Keratinocyte (primary cell): ENCODE data around the gene TPO.

Source experiments
- EZH2 ChIP-seq: IDR thresholded peaks from one replicate; pipeline ENCODE4 v1.6.1; 2012; ENCODE audit warnings: inconsistent platforms, mild to moderate bottlenecking, low read length, moderate library complexity
- TF ChIP-seq, protein P1 (sequence below), 3 experiments: IDR thresholded peaks in 1 of 3; conservative IDR thresholded peaks in 1 of 3; optimal IDR thresholded peaks in 1 of 3; 2 replicates in 2 of 3; 3 replicates in 1 of 3; pipeline versions ENCODE3 to v1.5.1; 2011; ENCODE audit warnings: low read length in 3 of 3, mild to moderate bottlenecking in 3 of 3, moderate library complexity in 2 of 3, control low read depth in 1 of 3, inconsistent platforms in 1 of 3; ENCODE audit not compliant: insufficient read depth in 2 of 3; ENCODE audit errors: extremely low read depth in 1 of 3

DNA sequence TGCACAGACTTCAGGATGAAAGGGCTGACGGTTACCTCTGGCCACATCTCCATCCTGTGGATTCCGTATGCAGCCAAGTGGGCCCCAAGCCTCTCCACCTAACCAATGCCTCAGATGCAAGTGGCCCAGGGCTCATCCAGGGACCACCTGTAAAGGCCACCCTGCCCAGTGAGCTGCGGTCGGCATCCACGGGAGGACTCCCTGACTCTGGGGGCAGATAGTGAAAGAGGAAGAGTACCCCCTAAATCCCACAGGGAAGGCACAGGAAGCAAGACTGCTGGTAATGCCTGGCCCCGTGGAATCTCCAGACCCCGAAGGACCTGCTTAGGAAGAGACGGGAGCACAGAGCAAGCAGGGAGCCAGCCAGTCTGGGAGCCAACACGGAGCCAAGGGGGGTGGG, 11.2 kb upstream of the TPO start:
- TF ChIP-seq, protein P1, sequence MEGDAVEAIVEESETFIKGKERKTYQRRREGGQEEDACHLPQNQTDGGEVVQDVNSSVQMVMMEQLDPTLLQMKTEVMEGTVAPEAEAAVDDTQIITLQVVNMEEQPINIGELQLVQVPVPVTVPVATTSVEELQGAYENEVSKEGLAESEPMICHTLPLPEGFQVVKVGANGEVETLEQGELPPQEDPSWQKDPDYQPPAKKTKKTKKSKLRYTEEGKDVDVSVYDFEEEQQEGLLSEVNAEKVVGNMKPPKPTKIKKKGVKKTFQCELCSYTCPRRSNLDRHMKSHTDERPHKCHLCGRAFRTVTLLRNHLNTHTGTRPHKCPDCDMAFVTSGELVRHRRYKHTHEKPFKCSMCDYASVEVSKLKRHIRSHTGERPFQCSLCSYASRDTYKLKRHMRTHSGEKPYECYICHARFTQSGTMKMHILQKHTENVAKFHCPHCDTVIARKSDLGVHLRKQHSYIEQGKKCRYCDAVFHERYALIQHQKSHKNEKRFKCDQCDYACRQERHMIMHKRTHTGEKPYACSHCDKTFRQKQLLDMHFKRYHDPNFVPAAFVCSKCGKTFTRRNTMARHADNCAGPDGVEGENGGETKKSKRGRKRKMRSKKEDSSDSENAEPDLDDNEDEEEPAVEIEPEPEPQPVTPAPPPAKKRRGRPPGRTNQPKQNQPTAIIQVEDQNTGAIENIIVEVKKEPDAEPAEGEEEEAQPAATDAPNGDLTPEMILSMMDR (optimal IDR thresholded peaks at IDR 0.05 in 1 of 3, IDR thresholded peaks at IDR 0.05 in 1 of 3, conservative IDR thresholded peaks at IDR 0.05 in 1 of 3; ENCODE audit: extremely low read depth in 1 of 3, insufficient read depth in 2 of 3, low read length in 3 of 3): no peak
- TF ChIP-seq EZH2: no peak
